GM18498 (cell line): ENCODE data around the gene ERBB4.

ENCODE experiments used
- ATAC-seq: cut with Tn5 transposase; IDR thresholded peaks from one replicate; pipeline ENCODE4 v1.9.1; 2021; ENCODE audit warnings: mild to moderate bottlenecking, moderate library complexity; ENCODE audit not compliant: unreplicated experiment

Gene ERBB4

GRCh38 chr2:212098966-212099365 is 439.6 kb downstream of the ERBB4 start:
- no peak for ATAC-seq

DNA sequence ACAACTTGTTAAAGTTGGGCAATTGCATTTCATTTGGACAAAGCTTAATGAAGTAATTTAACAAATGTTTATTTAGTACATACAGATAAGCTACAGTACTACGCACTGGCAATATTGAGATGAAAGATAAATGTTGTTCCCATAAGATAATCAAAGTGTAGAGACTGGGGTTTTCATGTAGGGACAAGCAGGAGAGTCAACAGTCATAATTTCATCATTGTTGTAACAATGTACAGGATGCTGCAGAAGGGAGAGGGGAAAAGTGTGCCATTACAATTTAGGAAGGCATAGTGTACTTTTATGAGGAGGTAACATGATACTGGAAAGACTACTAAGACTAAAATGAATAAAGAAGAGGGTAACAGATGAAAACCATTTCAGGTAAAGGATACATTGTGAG is 441.6 kb downstream of the ERBB4 start:
- no peak for ATAC-seq

DNA sequence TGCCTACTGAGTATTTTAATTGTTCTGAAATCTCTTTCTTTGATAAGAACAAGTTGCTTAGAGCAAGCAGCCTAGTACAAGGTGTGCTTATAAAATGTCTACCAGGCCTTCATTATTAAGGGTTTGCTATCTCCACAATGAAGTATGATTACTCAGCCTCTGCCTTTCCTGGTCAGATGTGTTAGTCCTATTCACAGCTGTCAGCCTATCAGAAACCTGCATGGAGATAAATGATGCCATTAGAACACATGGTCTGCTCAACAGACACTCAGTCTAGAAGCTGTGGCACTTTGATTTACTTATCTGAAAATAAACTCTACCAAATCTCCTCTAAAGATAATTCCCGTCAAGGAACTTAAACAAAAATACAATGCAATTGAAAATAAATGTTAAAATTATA is 448.7 kb downstream of the ERBB4 start:
- ATAC-seq = no peak

- no peak for ATAC-seq
Measured at GRCh38 chr2:212088353-212088752, 450.2 kb downstream of the ERBB4 start.

DNA sequence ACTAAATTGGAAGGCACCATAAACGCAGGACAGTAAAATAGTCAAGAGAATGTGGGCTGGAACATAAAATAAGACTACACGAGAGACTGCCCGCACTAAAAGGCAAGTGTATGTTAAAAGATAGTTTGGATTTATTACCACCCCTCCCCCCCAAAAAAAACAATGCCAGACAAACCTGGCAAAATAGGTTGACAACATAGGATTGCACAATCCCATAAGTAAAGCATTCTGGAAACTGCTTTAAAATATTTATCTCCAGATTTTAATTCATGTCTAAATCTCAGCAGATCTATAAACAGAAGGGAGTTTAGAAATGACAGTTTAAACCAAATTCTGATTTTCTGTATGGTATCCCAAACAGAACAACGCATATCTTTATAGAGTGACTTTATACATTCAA is 455.1 kb downstream of the ERBB4 start:
- ATAC-seq = no peak

DNA sequence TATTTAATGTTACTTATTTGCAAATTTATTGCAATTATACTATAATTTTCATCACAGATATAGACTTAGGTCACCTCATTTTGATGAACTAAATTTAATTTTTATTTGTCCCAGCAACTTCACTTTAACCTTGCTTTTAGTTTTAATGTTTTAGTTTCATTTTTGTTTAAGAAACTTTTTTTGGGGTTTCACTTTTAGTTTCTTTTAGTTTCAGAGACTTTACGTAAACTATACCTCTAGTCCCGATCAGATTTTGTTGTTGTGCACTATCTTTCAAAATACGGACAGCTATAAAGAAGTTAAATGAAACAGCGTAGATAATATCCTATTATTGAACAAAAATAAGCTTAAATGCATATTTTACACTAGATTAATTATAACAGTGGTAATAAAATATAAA is 460.5 kb downstream of the ERBB4 start:
- peak; percentile 67 for ATAC-seq

- ATAC-seq = peak; percentile 65
Measured at GRCh38 chr2:212076456-212076855, 462.1 kb downstream of the ERBB4 start.

- ATAC-seq = no peak
Measured at GRCh38 chr2:212073360-212073759, 465.2 kb downstream of the ERBB4 start.

DNA sequence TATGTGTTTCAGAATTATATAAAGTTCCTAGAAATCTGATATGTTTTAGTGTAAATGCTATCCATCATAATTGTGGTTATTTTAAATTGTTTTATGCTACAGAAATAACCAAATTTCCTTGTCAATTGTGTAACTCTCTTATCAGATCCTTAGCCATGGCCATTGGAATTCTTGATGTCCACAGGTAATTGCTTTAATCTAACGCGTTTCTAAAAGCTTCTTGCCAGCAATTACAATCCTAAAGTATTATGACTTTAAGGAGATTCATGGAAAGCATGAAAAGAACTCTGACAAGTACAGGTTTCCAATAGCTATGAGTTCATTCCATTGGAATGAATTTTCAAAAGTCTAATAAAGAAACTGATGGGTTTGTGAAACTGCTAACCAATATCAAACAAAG is 472.1 kb downstream of the ERBB4 start:
- ATAC-seq = no peak

GRCh38 chr2:212064318-212064717 is 474.3 kb downstream of the ERBB4 start:
- ATAC-seq = no peak

GRCh38 chr2:212052412-212053159 is 486.0 kb downstream of the ERBB4 start:
- ATAC-seq = no peak

GRCh38 chr2:212050871-212051270 is 487.7 kb downstream of the ERBB4 start:
- no peak for ATAC-seq

DNA sequence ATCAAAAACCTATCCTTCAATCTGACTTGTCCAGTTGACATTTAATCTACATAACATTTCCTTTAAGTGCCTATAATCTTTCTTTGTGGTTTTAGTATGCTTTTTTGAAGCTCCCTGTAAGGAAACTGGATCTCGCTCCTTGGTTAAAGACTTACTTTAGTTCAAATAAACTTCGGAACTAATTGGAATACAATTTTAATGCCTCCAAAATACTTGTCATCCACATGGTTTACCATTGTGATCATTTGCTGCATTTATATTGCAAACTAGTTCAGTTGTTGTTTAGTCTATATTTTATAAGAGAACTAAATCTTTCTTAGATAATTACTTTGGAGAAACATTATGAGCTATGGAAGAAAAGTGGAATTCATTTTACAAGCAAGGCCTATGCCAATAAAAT is 496.0 kb downstream of the ERBB4 start:
- no peak for ATAC-seq

DNA sequence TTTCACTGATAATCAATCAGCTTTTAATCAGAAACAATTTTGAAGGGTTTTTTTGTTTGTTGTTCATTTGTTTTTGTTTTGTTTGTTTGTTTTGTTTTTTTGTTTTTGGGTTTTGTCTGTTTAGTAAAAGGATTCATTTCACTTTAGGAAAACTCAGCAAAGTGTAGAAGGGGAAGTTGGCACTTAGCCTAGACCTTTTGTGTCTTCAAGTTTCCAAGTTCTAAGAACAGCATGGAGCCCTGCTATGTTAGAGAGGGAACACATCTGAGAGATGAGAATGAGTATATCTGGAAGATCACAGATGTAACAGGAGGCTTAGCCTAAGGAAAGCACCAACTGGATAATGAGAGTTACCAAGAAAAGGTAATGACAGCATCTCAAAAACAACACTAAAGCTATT is 501.5 kb downstream of the ERBB4 start:
- ATAC-seq = no peak

GRCh38 chr2:212034841-212035585 is 503.6 kb downstream of the ERBB4 start:
- no peak for ATAC-seq

- ATAC-seq = no peak
Measured at GRCh38 chr2:212033888-212034287, 504.7 kb downstream of the ERBB4 start.

DNA sequence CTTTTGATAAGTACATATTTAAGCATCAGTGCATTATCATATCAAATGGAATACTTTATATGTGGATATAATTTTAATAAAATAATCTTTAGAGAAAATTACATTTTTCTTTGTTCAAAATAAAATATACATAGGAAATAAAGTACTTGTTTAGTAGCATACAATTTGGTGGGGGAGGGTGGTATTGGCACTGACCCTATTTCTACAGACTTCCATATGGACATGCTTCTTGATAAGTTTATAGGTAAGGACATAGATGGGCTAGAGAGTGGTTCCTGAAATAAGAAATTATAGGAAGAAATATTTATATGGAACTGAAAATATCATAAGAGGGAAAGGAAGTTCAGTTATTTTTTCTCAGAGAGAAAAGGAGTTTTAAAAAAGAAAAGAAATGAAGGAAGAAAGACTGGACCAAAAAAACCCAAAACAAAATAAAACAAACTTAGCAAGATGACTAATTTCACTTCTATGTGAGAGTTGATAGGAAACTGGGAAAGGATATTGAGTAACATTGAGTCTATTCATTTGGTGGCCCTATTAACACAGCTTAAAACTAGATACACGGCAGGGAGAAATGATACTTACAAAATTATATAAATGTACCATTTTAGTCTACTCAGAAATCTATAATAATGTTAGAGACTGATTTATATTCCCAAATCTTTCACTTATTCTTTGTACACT is 505.9 kb downstream of the ERBB4 start:
- no peak for ATAC-seq

DNA sequence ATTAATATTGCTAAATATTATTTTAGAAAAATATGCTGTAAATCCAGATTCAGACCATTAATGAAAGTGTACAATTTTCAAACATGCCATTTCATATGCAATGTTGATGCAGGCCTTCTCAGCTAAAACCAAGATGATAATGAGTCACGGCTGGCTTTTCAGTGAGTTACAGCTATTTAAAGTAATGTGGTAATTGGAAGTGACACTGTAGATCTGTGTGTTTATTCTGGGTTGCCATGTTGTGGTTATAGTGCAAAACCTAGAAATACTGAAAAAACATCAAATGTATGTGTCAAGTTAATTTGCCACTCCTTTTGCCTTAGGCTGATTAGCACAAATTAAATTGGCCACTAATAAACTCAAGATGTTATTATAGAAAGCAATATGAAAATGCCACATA is 506.6 kb downstream of the ERBB4 start:
- ATAC-seq = no peak

GRCh38 chr2:212030709-212031108 is 507.9 kb downstream of the ERBB4 start:
- no peak for ATAC-seq

- no peak for ATAC-seq
Measured at GRCh38 chr2:212028798-212029394, 509.7 kb downstream of the ERBB4 start.
